HG02870 (cell line): ENCODE results near the gene UNK.
"Not testable (repeated sequence)": the region's sequence is repeated elsewhere in the genome, so short reads cannot be mapped to it uniquely, and the experiment has no call there.

ENCODE experiments used
- ATAC-seq: cut with Tn5 transposase; IDR thresholded peaks from one replicate; pipeline ENCODE4 v1.9.1; 2021; ENCODE audit warnings: mild to moderate bottlenecking, moderate library complexity; ENCODE audit not compliant: unreplicated experiment

UNK gene

DNA sequence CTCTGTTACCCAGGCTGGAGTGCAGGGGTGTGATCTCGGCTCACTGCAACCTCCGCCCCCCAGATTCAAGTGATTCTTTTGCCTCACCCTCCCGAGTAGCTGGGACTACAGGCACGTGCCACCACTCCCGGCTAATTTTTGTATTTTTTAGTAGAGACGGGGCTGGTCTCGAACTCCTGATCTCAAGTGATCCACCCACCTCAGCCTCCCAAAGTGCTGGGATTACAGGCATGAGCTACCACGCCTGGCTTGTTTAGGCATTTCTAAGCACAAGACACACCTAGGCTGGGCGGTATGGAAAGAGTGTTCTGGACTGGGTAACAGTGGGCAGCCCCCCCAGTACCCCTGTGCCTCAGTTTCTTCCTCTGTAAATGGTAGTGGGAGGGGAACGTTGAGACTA lies 85.6 kb downstream of the UNK start:
- not testable (repeated sequence) for ATAC-seq

DNA sequence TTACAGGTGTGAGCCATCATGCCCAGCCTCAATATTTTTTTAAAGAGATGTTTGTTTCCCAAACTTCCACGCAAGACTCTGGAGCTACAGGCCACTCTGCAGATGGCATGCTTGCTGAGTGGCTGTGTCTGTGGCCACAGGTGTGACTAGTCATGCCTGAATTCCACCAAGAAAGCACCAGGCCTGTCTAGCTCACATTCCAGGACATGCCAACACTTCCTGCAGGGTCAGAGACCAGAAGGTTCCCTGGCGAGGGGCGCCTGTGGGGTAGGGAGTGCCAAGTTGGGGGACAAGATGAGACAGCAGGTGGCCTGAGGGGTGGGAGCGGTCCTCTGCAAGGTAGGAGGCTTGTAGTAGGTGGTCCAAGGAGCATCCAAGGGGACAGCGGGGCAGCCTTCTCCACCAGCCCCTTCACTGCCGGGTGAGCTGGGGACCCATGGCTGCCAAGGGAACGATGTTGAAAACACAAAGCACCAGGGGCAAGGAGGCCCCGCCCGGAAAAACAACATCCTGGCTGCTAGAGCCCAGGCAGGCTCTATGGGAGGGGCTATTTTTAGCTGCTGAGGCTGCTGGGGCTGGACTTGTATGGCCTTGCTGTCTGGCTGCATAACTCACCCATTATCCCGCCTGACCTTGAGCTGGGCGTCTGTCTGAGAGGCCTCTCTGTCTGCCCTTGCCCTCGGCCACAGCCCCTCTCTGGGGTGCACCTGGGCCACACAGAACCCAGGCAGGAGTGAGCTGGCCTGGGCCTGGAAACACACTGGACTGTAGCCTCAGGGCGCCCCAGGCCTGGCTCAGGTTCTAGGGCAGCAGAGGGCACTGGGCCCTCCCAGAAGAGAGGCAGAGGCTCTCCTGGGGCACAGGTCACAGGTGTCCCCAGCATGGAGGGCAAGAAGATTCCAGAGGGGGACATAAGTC lies 88.1 kb downstream of the UNK start:
- ATAC-seq, result no peak

DNA sequence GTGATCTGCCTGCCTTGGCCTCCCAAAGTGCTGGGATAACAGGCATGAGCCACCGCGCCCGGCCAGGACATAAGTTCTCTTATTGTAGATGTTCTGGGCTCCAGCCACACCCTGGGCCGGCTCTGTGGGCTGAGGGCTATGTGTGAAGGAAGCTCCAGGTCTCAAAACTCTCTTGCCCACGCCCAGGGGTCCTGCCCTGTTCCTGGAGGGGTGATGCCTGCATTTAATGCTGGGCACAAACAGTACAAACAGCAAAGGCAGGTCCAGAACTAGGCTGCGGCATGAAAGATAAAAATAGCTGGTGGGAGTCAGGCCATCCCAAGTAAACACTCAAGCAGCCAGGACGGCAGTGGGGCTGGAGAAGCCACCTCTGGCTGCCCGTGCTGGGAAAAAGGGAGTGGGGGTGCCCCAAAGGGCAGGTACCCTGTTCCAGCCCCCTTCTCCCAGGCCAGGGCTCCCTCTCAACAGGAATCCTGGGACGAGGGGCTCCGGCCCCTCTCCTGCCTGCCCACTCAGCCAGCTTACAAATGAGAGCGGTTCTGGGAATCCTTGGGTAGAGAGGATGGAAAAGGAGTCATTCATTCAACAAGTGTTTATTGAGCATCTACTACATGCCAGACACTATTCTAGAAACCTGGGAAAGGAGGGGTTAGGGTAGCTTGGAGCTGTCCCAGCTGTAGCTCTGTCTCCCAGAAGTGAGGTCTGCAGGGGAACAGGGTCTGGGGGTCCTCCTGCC lies 89.1 kb downstream of the UNK start:
- ATAC-seq, result no peak

DNA sequence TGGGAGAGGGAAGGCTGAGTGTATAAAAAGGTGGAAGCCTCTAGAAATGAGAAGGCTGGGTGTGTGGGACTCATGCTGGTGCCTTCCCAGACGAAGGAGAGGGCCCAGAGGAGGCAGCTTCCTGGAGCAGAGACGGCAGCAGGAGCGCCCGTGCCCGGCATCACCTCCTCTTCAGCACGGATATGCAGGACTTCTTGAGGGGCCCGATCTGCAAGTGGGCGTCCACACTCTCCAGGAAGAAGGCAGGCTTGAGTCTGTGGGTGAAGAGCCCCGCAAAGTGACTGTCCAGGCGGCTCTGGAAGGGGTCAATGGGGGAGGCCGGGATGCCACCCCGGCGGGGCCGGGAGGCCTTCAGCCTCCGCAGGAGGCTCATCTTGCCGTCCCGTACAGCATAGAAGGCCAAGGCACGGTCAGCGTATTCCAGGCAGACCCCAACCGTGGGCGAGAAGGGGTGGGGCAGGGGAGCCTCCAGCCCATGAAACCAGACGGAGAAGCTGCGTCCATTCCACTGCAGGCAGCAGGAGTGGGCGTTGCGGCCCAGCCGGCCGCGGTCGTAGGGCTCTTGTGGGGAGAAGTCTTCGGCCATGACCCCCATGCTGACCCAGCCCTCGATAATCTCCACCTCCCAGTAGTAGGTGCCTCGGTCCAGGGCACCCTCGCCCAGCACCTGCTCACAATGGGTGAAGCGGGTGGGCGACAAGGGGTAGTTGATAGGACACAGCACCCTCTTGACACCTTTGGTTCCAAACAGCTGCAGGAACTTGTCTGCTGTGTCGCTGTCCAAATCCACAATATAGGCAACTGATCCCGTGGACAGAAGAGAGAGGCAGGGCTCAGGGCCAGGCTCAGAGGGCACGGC lies 89.9 kb downstream of the UNK start:
- no peak for ATAC-seq
